D721Med (cell line): ENCODE data around the gene RASSF4.

Experiments used
- DNase-seq: peaks from one replicate; pipeline ENCODE4 v3.0.0; 2011; ENCODE audit warnings: low spot score; ENCODE audit not compliant: insufficient read length
- FAIRE-seq: peaks from 2 replicates; lab custom pipeline; 2011; peaks lifted over from hg19 to GRCh38; lab: Jason Lieb, UNC
- TF ChIP-seq, protein P1 (sequence below): IDR thresholded peaks from 2 replicates; pipeline ENCODE4 v1.5.1; 2012; ENCODE audit warnings: mild to moderate bottlenecking, control low read depth; ENCODE audit not compliant: insufficient read depth; ENCODE audit errors: missing control alignments

Gene RASSF4

DNA sequence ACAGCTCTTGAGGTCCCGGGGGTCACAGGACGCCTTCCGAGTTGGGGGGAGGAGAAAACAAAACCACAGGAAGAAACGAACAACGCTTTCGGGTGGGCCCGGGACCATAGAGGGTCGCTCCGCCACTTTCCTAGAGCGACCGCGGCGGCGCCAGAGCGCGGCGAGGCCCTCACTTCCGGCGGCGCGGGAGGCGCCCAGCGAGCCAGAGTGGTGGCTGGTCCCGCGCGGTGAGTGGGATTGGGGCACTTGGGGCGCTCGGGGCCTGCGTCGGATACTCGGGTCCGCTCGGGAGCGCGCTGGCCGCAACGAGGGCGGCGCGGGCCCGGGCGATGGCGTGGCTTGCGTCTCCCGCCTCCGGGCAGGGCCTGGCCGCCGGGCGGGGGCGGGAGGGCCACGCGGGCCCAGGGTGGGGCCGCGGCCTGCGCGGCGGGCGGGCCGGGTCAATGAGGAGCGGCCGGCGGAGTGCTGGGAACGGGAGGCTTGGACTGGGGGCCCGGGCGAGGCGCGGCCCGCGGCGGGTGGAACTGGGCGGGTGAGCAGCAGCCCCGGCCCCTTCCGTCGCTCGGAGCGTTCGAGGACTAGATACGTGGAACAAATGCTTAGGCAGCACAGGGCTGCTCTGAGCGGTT is 41.3 kb downstream of the RASSF4 start, which contains the start of gene ZNF22:
Gene ZNF22, plus strand, starts transcription at position 172 of the 629 bp plus-strand sequence. CDS start 2,446 bp downstream, outside the sequence.
- FAIRE-seq (no peak), DNase-seq (peak; percentile 62)
- TF ChIP-seq, protein P1, sequence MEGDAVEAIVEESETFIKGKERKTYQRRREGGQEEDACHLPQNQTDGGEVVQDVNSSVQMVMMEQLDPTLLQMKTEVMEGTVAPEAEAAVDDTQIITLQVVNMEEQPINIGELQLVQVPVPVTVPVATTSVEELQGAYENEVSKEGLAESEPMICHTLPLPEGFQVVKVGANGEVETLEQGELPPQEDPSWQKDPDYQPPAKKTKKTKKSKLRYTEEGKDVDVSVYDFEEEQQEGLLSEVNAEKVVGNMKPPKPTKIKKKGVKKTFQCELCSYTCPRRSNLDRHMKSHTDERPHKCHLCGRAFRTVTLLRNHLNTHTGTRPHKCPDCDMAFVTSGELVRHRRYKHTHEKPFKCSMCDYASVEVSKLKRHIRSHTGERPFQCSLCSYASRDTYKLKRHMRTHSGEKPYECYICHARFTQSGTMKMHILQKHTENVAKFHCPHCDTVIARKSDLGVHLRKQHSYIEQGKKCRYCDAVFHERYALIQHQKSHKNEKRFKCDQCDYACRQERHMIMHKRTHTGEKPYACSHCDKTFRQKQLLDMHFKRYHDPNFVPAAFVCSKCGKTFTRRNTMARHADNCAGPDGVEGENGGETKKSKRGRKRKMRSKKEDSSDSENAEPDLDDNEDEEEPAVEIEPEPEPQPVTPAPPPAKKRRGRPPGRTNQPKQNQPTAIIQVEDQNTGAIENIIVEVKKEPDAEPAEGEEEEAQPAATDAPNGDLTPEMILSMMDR, result no peak

DNA sequence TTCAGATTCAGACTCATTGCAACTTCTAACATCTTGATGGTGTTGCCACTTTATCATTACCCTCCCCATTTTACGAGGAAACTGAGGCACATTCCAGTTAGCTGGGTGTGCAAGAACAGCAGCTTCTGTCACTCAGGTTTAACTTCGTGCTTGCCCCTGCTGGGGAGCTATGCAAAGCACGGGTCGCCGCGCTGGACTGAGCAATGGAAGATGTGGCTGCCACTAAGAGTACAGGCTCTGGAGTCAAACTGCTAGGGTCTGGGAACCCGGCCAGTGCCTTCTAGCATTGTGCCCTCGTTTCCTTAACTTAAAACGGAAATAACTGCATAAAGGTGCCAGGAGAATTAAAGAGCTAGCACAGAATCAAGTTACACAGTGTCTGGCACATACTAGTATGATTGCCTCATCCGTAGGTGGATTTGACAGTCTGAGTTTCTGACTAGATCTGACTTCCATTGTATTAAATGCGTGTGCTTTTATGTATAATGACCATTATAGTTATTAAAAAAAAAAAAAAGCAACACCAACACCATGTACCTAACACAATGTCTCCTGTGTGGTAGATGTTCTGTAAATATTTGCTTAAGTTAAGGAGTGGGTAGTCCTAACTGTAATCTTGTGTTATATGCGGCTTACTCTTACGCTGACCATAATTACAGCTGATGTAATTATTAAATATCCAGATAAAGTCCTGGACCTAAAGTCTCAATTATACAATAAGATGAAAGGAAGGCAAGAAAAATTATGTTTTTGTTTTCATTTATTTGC is 42.0 kb downstream of the RASSF4 start:
- TF ChIP-seq, protein P1, result no peak
- FAIRE-seq (peak; percentile 51), DNase-seq (no peak)

DNA sequence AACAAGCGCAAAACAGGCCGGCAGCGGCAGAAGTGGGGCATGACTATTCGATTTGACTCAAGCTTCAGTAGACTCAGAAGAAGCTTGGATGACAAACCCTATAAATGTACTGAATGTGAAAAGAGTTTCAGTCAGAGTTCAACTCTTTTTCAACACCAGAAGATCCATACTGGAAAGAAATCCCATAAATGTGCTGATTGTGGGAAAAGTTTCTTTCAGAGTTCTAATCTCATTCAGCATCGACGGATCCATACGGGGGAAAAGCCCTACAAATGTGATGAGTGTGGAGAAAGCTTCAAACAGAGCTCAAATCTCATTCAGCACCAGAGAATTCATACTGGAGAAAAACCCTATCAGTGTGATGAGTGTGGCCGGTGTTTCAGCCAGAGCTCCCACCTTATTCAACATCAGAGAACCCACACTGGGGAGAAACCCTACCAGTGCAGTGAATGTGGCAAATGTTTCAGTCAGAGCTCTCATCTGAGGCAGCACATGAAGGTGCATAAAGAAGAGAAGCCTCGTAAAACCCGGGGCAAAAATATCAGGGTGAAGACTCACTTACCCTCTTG is 43.9 kb downstream of the RASSF4 start:
- TF ChIP-seq, protein P1, result no peak
- no peak for DNase-seq
- no peak for FAIRE-seq

GRCh38 chr10:45004661-45005060 is 45.1 kb downstream of the RASSF4 start:
- no peak for FAIRE-seq
- TF ChIP-seq, protein P1, result no peak
- DNase-seq, result no peak

- TF ChIP-seq, protein P1, result no peak
- FAIRE-seq, result no peak
- no peak for DNase-seq
Observed at GRCh38 chr10:45005284-45005683, 45.7 kb downstream of the RASSF4 start.

DNA sequence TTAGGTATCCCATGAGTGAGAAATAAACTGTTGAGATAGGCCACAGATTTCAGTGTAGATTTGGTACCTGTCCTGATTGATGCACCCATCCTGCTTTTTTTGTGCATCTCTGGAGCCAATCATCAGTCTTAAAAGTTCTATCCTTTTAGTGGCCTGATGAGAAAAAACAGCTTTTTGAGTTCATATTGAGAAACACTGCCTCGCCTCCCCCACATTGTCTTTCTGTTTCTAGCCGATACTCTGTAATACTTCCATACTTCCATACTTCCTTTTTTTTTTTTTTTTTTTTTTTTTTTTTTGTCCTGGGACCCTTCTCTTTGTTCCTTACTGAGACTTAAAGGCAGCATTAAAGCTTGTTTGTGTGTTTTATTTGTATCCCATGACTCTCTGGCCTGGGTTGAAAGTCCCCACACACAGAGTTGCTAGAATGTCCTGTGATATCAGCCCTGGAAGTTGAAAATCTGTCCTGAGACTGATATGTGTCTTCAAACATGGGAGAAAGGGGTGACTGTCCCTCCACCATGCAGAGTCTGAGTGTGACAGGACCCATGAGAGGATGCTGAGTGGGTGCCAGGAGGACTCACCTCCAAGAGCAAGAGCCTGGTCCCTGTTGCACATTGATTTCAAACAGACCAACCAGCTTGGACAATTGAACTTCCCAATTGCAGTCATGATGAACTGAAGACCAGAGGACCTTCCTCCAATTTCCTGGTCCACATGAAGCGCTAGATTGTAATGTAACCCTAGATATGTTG is 46.9 kb downstream of the RASSF4 start:
- TF ChIP-seq, protein P1, result no peak
- DNase-seq, result no peak
- no peak for FAIRE-seq
